ENCODE data around the gene LHFPL4.

DNA sequence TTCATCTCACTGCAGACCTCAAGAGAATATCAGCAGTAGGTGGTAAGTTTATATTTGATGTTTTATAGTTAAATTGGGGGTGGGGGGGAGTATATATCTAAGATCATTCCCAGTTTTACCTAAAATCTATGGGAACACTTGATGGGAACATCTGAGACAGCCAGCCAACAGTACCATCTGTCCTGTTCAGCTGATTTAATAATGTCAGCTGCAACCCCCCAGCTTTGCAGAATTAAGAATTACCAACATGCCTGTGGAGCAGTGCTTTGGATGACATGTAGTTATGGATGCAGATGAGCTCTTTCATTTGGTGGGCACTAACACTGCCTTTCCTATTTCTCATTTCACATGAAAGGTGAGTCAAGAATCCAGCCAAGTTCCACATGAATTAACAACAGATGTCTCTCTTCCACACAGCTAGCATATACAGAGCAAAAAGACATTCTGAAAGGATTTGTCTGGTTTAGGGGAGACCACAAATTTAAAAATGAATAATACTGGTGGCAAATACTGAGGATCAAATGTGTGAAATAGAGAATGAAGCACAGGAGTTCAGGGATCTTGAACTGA lies 80.0 kb downstream of the LHFPL4 start:
- TF ChIP-seq POLR2A (IDR thresholded peaks at IDR 0.05) (no peak), POLR2AphosphoS5 (IDR thresholded peaks at IDR 0.05) (no peak)
- TF ChIP-seq, protein P1, sequence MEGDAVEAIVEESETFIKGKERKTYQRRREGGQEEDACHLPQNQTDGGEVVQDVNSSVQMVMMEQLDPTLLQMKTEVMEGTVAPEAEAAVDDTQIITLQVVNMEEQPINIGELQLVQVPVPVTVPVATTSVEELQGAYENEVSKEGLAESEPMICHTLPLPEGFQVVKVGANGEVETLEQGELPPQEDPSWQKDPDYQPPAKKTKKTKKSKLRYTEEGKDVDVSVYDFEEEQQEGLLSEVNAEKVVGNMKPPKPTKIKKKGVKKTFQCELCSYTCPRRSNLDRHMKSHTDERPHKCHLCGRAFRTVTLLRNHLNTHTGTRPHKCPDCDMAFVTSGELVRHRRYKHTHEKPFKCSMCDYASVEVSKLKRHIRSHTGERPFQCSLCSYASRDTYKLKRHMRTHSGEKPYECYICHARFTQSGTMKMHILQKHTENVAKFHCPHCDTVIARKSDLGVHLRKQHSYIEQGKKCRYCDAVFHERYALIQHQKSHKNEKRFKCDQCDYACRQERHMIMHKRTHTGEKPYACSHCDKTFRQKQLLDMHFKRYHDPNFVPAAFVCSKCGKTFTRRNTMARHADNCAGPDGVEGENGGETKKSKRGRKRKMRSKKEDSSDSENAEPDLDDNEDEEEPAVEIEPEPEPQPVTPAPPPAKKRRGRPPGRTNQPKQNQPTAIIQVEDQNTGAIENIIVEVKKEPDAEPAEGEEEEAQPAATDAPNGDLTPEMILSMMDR (IDR thresholded peaks at IDR 0.05), result no peak

Measured in prostate gland (tissue), 2 donors.